WTC11 (cell line): ENCODE data around the gene CEP85. TPM values are rescaled to one million over a fixed set of nuclear protein-coding genes. Genes with fewer than 3 reads are reported as not detected.

ENCODE experiments used
- ATAC-seq: fragments of 200-7000 bp; cut with Tn5 transposase; 2 replicates; pipeline ENCODE4 v1.10.0; 2021; ENCODE audit warnings: mild to moderate bottlenecking, moderate library complexity
- CTCF ChIA-PET: fragments of 300-600 bp; sonication (Branson Sonifier 250); formaldehyde crosslinking; loops from one replicate; lab custom pipeline; 2021; ENCODE audit warnings: antibody characterized with exemption; lab: Charles Lee
- POLR2A ChIA-PET: fragments of 350-600 bp; sonication (Branson Sonifier 250); formaldehyde crosslinking; loops from one replicate; lab custom pipeline; 2021; ENCODE audit warnings: antibody characterized with exemption; lab: Charles Lee
- DNase-seq: peaks from one replicate; pipeline ENCODE4 v3.0.0; 2021; ENCODE audit warnings: low spot score
- H3K27ac Mint-ChIP-seq: 2 replicates; pipeline ENCODE4 v1.8.0; 2021; ENCODE audit warnings: mixed read lengths
- H3K27me3 Mint-ChIP-seq: 2 replicates; pipeline ENCODE4 v1.8.0; 2021; ENCODE audit warnings: low read depth, mild to moderate bottlenecking, moderate library complexity, mixed read lengths
- H3K36me3 Mint-ChIP-seq: 2 replicates; pipeline ENCODE4 v1.8.0; 2021; ENCODE audit warnings: mixed read lengths
- H3K4me1 Mint-ChIP-seq: 2 replicates; pipeline ENCODE4 v1.8.0; 2022; ENCODE audit warnings: mixed read lengths
- H3K4me3 Mint-ChIP-seq: 2 replicates; pipeline ENCODE4 v1.8.0; 2021; ENCODE audit warnings: mild to moderate bottlenecking, moderate library complexity, mixed read lengths
- H3K9me3 Mint-ChIP-seq: 2 replicates; pipeline ENCODE4 v1.8.0; 2021; ENCODE audit warnings: mixed read lengths
- CBFB ChIP-seq: sonication (generic); formaldehyde crosslinking; IDR thresholded peaks from 2 replicates; pipeline ENCODE4 v1.8.1; 2022; ENCODE audit warnings: mild to moderate bottlenecking, low read depth, missing genetic modification reagents
- EMX1 ChIP-seq: fragments of 250-450 bp; sonication (Bioruptor Pico); IDR thresholded peaks from 2 replicates; pipeline ENCODE4 v1.8.0; 2021; ENCODE audit warnings: mild to moderate bottlenecking
- ETV6 ChIP-seq: sonication (generic); formaldehyde crosslinking; IDR thresholded peaks from 2 replicates; pipeline ENCODE4 v1.8.1; 2022; ENCODE audit warnings: mild to moderate bottlenecking, missing genetic modification reagents
- GRHL2 ChIP-seq: fragments of 250-450 bp; sonication (Bioruptor Pico); IDR thresholded peaks from 2 replicates; pipeline ENCODE4 v1.8.0; 2022; ENCODE audit warnings: mild to moderate bottlenecking, moderate library complexity; ENCODE audit not compliant: insufficient replicate concordance, severe bottlenecking
- IRF2 ChIP-seq: sonication (generic); formaldehyde crosslinking; IDR thresholded peaks from 2 replicates; pipeline ENCODE4 v1.8.0; 2022; ENCODE audit warnings: low read depth, missing genetic modification reagents, borderline replicate concordance
- JUN ChIP-seq: sonication (generic); formaldehyde crosslinking; IDR thresholded peaks from 2 replicates; pipeline ENCODE4 v1.8.0; 2023; ENCODE audit warnings: mild to moderate bottlenecking, missing genetic modification reagents
- KAT7 ChIP-seq: sonication (generic); formaldehyde crosslinking; IDR thresholded peaks from 2 replicates; pipeline ENCODE4 v1.8.1; 2023; ENCODE audit warnings: missing genetic modification reagents, mild to moderate bottlenecking, borderline replicate concordance
- NFYB ChIP-seq: sonication (generic); formaldehyde crosslinking; conservative IDR thresholded peaks from 2 replicates; pipeline ENCODE4 v1.8.0; 2022; ENCODE audit warnings: low read depth, missing genetic modification reagents
- NR3C1 ChIP-seq: sonication (generic); formaldehyde crosslinking; conservative IDR thresholded peaks from 2 replicates; pipeline ENCODE4 v1.8.1; 2023; ENCODE audit warnings: low read depth, mild to moderate bottlenecking, missing genetic modification reagents
- TEAD1 ChIP-seq: sonication (generic); formaldehyde crosslinking; IDR thresholded peaks from 2 replicates; pipeline ENCODE4 v1.8.0; 2022; ENCODE audit warnings: mild to moderate bottlenecking, missing genetic modification reagents
- ZNF219 ChIP-seq: sonication (generic); formaldehyde crosslinking; IDR thresholded peaks from 2 replicates; pipeline ENCODE4 v1.8.0; 2023; ENCODE audit warnings: missing genetic modification reagents, mild to moderate bottlenecking, borderline replicate concordance
- ZNF416 ChIP-seq: fragments of 250-450 bp; sonication (Bioruptor Pico); IDR thresholded peaks from 2 replicates; pipeline ENCODE4 v1.9.0; 2021; ENCODE audit warnings: mild to moderate bottlenecking, inconsistent platforms
- total RNA-seq: library from RNA; stranded (reverse); gene quantifications from 3 replicates; pipeline ENCODE4 v1.2.3, GENCODE V29; 2021
- TF ChIP-seq, protein P1 (sequence below): sonication (generic); formaldehyde crosslinking; IDR thresholded peaks from 2 replicates; pipeline ENCODE4 v1.8.1; 2023; ENCODE audit warnings: mild to moderate bottlenecking, missing genetic modification reagents, moderate library complexity
- TF ChIP-seq, protein P2 (sequence below): sonication (generic); formaldehyde crosslinking; conservative IDR thresholded peaks from 2 replicates; pipeline ENCODE4 v1.8.1; 2022; ENCODE audit warnings: mild to moderate bottlenecking, missing genetic modification reagents
- TF ChIP-seq, protein P3 (sequence below): sonication (generic); formaldehyde crosslinking; IDR thresholded peaks from 2 replicates; pipeline ENCODE4 v1.8.1; 2022; ENCODE audit warnings: mild to moderate bottlenecking, moderate library complexity, missing genetic modification reagents
- TF ChIP-seq, protein P4 (sequence below): fragments of 250-450 bp; sonication (Bioruptor Pico); IDR thresholded peaks from 2 replicates; pipeline ENCODE4 v2.1.2; 2022; ENCODE audit warnings: mild to moderate bottlenecking, moderate library complexity
- TF ChIP-seq, protein P5 (sequence below): sonication (generic); formaldehyde crosslinking; IDR thresholded peaks from 2 replicates; pipeline ENCODE4 v1.8.0; 2022; ENCODE audit warnings: mild to moderate bottlenecking, missing genetic modification reagents
- TF ChIP-seq, protein P6 (sequence below): sonication (generic); formaldehyde crosslinking; IDR thresholded peaks from 2 replicates; pipeline ENCODE4 v1.8.0; 2022; ENCODE audit warnings: mild to moderate bottlenecking, missing genetic modification reagents
- TF ChIP-seq, protein P7 (sequence below): sonication (generic); formaldehyde crosslinking; IDR thresholded peaks from 2 replicates; pipeline ENCODE4 v1.8.0; 2022; ENCODE audit warnings: missing genetic modification reagents
- TF ChIP-seq, protein P8 (sequence below): fragments of 250-450 bp; sonication (Bioruptor Pico); IDR thresholded peaks from 2 replicates; pipeline ENCODE4 v1.9.0; 2021; ENCODE audit warnings: mild to moderate bottlenecking, borderline replicate concordance

CEP85 gene
- total RNA-seq, 1 experiment from 2014 or later: 40.8 TPM

DNA sequence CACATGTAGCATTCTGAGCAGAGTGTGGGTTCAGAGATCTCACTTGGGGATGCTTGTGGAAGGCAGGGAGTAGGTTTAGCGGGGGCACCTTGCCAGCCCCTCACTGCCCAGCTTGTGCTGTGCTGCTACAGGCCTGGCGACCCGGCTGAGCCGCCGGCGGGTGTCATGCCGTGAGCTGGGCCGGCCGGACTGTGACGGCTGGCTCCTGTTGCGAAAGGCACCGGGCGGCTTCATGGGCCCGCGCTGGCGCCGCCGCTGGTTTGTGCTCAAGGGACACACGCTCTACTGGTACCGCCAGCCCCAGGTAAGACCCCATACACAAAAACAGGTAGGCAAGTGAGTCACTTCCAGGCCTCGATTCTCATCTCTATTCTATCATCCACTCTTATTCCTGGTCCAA is 49.1 kb upstream of the CEP85 start:
- DNase-seq: no peak
- ChIA-PET POLR2A (interaction anchor here (0.6 kb wide), 1 partner anchor 49 kb away, joined by 3 read pairs; the partner anchor contains the start of gene CEP85), CTCF (interaction anchor here (2.2 kb wide), 1 partner anchor 15 kb away, joined by 7 read pairs; the partner anchor contains the start of gene ZNF593)
- Mint-ChIP-seq H3K4me3 (no peak overlapping the region), H3K27me3 (no peaks in the 10 kb centered on the region), H3K36me3 (peaks cover 5% of the 10 kb centered on the region; the same call in 1 of the 2 replicates), H3K4me1 (peaks cover under 1% of the 10 kb centered on the region), H3K27ac (no peak overlapping the region), H3K9me3 (no peaks in the 10 kb centered on the region)
- no peak for TF ChIP-seq NR3C1 (CRISPR knock-in tag)
- no peak for TF ChIP-seq KAT7 (CRISPR knock-in tag)
- no peak for TF ChIP-seq ETV6 (CRISPR knock-in tag)
- TF ChIP-seq GRHL2 (CRISPR knock-in tag): no peak
- TF ChIP-seq, protein P1, sequence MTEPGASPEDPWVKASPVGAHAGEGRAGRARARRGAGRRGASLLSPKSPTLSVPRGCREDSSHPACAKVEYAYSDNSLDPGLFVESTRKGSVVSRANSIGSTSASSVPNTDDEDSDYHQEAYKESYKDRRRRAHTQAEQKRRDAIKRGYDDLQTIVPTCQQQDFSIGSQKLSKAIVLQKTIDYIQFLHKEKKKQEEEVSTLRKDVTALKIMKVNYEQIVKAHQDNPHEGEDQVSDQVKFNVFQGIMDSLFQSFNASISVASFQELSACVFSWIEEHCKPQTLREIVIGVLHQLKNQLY (CRISPR knock-in tag): no peak
- ATAC-seq: no peak

DNA sequence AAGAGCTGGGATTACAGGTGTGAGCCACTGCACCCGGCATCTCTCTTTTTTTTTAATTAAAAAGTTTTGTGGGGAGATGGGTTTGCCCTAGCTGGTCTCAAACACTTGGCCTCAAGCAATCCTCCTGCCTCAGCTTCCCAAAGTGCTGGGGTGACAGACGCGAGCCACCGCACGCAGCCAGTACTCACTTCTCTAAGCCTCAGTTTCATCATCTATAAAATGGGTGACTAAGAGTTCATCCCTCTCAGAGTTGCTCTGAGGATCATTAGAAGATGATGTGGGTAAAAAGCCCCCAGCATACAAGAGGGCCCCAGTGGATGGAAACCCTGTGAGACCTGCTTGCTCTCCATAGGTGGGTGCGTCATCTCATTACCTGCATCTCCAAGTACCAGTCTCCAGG is 46.1 kb upstream of the CEP85 start:
- DNase-seq: no peak
- TF ChIP-seq ZNF219 (CRISPR knock-in tag) (no peak), EMX1 (CRISPR knock-in tag) (no peak), JUN (CRISPR knock-in tag) (no peak), IRF2 (CRISPR knock-in tag) (no peak), CBFB (CRISPR knock-in tag) (no peak), TEAD1 (CRISPR knock-in tag) (no peak), NFYB (CRISPR knock-in tag) (no peak), ZNF416 (CRISPR knock-in tag) (no peak)
- TF ChIP-seq, protein P2, sequence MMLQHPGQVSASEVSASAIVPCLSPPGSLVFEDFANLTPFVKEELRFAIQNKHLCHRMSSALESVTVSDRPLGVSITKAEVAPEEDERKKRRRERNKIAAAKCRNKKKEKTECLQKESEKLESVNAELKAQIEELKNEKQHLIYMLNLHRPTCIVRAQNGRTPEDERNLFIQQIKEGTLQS: no peak
- TF ChIP-seq, protein P3, sequence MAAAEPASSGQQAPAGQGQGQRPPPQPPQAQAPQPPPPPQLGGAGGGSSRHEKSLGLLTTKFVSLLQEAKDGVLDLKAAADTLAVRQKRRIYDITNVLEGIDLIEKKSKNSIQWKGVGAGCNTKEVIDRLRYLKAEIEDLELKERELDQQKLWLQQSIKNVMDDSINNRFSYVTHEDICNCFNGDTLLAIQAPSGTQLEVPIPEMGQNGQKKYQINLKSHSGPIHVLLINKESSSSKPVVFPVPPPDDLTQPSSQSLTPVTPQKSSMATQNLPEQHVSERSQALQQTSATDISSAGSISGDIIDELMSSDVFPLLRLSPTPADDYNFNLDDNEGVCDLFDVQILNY: no peak
- TF ChIP-seq, protein P4, sequence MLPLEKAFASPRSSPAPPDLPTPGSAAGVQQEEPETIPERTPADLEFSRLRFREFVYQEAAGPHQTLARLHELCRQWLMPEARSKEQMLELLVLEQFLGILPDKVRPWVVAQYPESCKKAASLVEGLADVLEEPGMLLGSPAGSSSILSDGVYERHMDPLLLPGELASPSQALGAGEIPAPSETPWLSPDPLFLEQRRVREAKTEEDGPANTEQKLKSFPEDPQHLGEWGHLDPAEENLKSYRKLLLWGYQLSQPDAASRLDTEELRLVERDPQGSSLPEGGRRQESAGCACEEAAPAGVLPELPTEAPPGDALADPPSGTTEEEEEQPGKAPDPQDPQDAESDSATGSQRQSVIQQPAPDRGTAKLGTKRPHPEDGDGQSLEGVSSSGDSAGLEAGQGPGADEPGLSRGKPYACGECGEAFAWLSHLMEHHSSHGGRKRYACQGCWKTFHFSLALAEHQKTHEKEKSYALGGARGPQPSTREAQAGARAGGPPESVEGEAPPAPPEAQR (CRISPR knock-in tag): no peak
- TF ChIP-seq, protein P5, sequence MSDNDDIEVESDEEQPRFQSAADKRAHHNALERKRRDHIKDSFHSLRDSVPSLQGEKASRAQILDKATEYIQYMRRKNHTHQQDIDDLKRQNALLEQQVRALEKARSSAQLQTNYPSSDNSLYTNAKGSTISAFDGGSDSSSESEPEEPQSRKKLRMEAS: no peak
- TF ChIP-seq, protein P6, sequence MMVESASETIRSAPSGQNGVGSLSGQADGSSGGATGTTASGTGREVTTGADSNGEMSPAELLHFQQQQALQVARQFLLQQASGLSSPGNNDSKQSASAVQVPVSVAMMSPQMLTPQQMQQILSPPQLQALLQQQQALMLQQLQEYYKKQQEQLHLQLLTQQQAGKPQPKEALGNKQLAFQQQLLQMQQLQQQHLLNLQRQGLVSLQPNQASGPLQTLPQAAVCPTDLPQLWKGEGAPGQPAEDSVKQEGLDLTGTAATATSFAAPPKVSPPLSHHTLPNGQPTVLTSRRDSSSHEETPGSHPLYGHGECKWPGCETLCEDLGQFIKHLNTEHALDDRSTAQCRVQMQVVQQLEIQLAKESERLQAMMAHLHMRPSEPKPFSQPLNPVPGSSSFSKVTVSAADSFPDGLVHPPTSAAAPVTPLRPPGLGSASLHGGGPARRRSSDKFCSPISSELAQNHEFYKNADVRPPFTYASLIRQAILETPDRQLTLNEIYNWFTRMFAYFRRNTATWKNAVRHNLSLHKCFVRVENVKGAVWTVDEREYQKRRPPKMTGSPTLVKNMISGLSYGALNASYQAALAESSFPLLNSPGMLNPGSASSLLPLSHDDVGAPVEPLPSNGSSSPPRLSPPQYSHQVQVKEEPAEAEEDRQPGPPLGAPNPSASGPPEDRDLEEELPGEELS: no peak
- TF ChIP-seq, protein P7, sequence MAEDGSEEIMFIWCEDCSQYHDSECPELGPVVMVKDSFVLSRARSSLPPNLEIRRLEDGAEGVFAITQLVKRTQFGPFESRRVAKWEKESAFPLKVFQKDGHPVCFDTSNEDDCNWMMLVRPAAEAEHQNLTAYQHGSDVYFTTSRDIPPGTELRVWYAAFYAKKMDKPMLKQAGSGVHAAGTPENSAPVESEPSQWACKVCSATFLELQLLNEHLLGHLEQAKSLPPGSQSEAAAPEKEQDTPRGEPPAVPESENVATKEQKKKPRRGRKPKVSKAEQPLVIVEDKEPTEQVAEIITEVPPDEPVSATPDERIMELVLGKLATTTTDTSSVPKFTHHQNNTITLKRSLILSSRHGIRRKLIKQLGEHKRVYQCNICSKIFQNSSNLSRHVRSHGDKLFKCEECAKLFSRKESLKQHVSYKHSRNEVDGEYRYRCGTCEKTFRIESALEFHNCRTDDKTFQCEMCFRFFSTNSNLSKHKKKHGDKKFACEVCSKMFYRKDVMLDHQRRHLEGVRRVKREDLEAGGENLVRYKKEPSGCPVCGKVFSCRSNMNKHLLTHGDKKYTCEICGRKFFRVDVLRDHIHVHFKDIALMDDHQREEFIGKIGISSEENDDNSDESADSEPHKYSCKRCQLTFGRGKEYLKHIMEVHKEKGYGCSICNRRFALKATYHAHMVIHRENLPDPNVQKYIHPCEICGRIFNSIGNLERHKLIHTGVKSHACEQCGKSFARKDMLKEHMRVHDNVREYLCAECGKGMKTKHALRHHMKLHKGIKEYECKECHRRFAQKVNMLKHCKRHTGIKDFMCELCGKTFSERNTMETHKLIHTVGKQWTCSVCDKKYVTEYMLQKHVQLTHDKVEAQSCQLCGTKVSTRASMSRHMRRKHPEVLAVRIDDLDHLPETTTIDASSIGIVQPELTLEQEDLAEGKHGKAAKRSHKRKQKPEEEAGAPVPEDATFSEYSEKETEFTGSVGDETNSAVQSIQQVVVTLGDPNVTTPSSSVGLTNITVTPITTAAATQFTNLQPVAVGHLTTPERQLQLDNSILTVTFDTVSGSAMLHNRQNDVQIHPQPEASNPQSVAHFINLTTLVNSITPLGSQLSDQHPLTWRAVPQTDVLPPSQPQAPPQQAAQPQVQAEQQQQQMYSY: no peak
- TF ChIP-seq, protein P8, sequence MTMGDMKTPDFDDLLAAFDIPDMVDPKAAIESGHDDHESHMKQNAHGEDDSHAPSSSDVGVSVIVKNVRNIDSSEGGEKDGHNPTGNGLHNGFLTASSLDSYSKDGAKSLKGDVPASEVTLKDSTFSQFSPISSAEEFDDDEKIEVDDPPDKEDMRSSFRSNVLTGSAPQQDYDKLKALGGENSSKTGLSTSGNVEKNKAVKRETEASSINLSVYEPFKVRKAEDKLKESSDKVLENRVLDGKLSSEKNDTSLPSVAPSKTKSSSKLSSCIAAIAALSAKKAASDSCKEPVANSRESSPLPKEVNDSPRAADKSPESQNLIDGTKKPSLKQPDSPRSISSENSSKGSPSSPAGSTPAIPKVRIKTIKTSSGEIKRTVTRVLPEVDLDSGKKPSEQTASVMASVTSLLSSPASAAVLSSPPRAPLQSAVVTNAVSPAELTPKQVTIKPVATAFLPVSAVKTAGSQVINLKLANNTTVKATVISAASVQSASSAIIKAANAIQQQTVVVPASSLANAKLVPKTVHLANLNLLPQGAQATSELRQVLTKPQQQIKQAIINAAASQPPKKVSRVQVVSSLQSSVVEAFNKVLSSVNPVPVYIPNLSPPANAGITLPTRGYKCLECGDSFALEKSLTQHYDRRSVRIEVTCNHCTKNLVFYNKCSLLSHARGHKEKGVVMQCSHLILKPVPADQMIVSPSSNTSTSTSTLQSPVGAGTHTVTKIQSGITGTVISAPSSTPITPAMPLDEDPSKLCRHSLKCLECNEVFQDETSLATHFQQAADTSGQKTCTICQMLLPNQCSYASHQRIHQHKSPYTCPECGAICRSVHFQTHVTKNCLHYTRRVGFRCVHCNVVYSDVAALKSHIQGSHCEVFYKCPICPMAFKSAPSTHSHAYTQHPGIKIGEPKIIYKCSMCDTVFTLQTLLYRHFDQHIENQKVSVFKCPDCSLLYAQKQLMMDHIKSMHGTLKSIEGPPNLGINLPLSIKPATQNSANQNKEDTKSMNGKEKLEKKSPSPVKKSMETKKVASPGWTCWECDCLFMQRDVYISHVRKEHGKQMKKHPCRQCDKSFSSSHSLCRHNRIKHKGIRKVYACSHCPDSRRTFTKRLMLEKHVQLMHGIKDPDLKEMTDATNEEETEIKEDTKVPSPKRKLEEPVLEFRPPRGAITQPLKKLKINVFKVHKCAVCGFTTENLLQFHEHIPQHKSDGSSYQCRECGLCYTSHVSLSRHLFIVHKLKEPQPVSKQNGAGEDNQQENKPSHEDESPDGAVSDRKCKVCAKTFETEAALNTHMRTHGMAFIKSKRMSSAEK (CRISPR knock-in tag): no peak
- TF ChIP-seq, protein P1 (CRISPR knock-in tag): no peak

More for the DNA sequence above, 46.1 kb upstream of the CEP85 start:
- Mint-ChIP-seq H3K4me3 (no peak overlapping the region), H3K36me3 (peaks cover 3% of the 10 kb centered on the region; the same call in 1 of the 2 replicates), H3K27me3 (no peaks in the 10 kb centered on the region), H3K27ac (no peak overlapping the region), H3K9me3 (no peaks in the 10 kb centered on the region), H3K4me1 (peaks cover 17% of the 10 kb centered on the region)
- ATAC-seq: no peak
- ChIA-PET POLR2A (interaction anchor here (0.5 kb wide), 1 partner anchor 304 kb away, joined by 3 read pairs; no protein-coding TSS in a partner anchor), CTCF (interaction anchor here (5.9 kb wide), 1 partner anchor 46 kb away, joined by 165 read pairs; the partner anchor contains the start of gene CEP85)
